IPS-20b (cell line): ENCODE data around the gene PAQR5.

Experiments used
- H3K27ac ChIP-seq: one replicate; pipeline ENCODE4 v1.5.1; 2013; ENCODE audit warnings: low read length
- H3K27me3 ChIP-seq: 2 replicates; pipeline ENCODE4 v1.6.1; 2013; ENCODE audit warnings: mild to moderate bottlenecking, low read length, inconsistent platforms; ENCODE audit not compliant: insufficient read depth
- H3K36me3 ChIP-seq: 2 replicates; pipeline ENCODE4 v1.6.1; 2013; ENCODE audit warnings: low read depth, mild to moderate bottlenecking, inconsistent platforms, low read length, moderate library complexity; ENCODE audit not compliant: insufficient read depth
- H3K4me1 ChIP-seq: 2 replicates; pipeline ENCODE4 v1.6.1; 2013; ENCODE audit warnings: mild to moderate bottlenecking, control low read depth, inconsistent platforms, low read length, moderate library complexity; ENCODE audit not compliant: insufficient read depth
- H3K4me3 ChIP-seq: 2 replicates; pipeline ENCODE4 v1.5.1; 2013; ENCODE audit warnings: mild to moderate bottlenecking, low read length, inconsistent platforms
- H3K9ac ChIP-seq: 2 replicates; pipeline ENCODE4 v1.6.1; 2013; ENCODE audit warnings: low read depth, mild to moderate bottlenecking, inconsistent platforms, low read length, moderate library complexity
- H3K9me3 ChIP-seq: 2 replicates; pipeline ENCODE4 v1.6.1; 2013; ENCODE audit warnings: mild to moderate bottlenecking, low read depth, low read length, inconsistent platforms; ENCODE audit not compliant: insufficient read depth

The PAQR5 gene

DNA sequence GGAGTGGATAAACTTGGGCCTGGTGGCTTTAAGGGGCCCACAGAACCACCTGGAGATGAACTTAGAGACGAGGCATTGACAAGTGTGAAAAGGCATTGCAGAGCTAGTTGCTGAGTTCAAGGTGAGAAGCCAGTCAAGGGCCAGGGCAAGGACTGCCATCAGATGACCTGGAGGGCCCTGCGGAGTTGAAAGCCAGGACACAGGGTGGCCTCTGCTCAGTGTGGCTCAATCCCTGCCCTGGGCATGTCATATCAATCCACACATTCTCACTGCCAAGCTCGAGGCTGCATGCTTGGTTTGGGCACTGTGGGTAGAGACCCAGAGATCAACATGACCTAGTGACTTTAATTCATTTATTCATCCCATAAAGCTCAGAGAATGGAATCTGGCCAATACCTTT is 9.2 kb downstream of the PAQR5 start:
- Histone ChIP-seq H3K9ac (no peak overlapping the region), H3K9me3 (no peaks in the 10 kb centered on the region), H3K36me3 (no peaks in the 10 kb centered on the region; the same call in 1 of the 2 replicates), H3K27me3 (no peaks in the 10 kb centered on the region), H3K4me1 (peaks cover 6% of the 10 kb centered on the region), H3K4me3 (no peak overlapping the region), H3K27ac (no peak overlapping the region)

DNA sequence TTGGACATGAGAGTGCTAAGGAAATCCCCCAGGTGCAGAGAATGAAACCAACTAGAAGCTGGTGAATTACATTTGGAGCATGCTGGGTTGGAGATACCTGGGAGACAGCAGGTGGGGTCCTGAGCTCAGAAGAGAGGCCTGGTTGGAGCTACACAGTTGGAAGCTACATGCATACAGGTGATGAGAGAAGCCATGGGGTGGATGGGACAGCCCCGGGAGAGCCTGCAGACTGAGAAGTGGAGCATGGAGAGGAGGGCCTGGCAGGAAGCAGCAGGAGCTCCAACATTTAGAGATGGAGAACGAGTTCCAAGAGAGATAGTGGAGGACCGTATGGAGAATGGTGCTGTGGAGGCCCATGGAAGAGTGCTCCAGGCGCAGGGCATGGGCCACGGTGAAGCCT is 10.2 kb downstream of the PAQR5 start:
- Histone ChIP-seq H3K27me3 (no peaks in the 10 kb centered on the region), H3K27ac (no peak overlapping the region), H3K4me1 (peaks cover 6% of the 10 kb centered on the region), H3K9ac (no peak overlapping the region), H3K36me3 (no peaks in the 10 kb centered on the region; the same call in 1 of the 2 replicates), H3K4me3 (no peak overlapping the region), H3K9me3 (no peaks in the 10 kb centered on the region)

DNA sequence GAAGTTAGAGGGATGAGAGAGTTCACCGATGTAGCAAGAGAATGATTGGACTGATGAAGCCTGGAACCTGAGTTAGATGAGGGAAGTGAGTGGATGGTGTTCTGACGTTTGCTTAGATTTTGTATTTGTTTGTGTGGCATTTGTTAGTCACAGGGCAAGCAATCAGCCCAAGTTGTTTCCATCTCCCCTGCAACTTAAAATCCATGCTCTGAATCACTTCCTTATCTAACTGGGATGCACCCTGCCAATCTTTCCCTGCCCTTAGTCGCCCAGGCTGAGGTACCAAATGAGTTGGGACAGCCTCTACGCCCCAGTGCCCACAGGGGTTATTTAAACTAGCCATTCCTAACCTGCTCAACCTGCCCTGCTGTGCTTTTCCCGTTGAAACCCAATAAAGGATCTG is 12.6 kb downstream of the PAQR5 start:
- Histone ChIP-seq H3K4me1 (no peaks in the 10 kb centered on the region), H3K9ac (no peak overlapping the region), H3K9me3 (no peaks in the 10 kb centered on the region), H3K36me3 (no peaks in the 10 kb centered on the region; the same call in 1 of the 2 replicates), H3K27me3 (no peaks in the 10 kb centered on the region), H3K27ac (no peak overlapping the region), H3K4me3 (no peak overlapping the region)

DNA sequence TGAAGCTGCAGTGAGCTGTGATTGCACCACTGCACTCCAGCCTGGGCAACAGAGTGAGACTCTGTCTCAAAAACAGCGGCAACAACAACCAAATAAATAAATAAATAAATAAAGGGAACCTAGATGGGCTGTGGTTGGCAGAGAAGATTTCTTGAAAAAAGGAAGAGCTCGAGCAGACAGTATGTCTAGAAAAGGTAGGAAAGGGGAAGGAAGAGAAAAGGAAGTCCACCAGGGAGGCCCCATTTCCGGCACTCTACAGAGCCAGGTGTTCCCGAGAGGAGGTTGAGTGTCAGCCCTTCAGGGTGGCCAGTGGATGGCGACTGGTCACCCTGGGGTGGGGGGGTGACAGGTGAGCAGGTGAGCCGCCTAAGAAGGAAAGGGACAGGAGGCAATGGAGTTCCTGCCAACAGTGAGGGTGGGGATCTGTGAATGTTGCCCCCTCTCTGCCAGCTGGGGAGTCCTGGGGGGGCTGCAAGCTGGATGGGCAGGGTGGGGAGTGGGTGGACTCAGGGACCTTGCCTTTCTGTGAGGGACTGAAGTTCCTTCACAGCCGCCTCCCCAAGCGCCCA is 14.8 kb downstream of the PAQR5 start:
- Histone ChIP-seq H3K27ac (no peak overlapping the region), H3K9me3 (no peaks in the 10 kb centered on the region), H3K36me3 (no peaks in the 10 kb centered on the region), H3K27me3 (no peaks in the 10 kb centered on the region), H3K4me1 (0 out of 2 replicates have a peak, but pooled peaks cover 2% of the 10 kb centered on the region), H3K4me3 (no peak overlapping the region), H3K9ac (no peak overlapping the region)

- Histone ChIP-seq H3K36me3 (no peaks in the 10 kb centered on the region), H3K27me3 (no peaks in the 10 kb centered on the region), H3K9ac (no peak overlapping the region), H3K9me3 (no peaks in the 10 kb centered on the region), H3K4me3 (no peak overlapping the region), H3K27ac (no peak overlapping the region), H3K4me1 (0 out of 2 replicates have a peak, but pooled peaks cover 2% of the 10 kb centered on the region)
These were observed 15.4 kb downstream of the PAQR5 start for GRCh38 chr15:69314131-69314530.

DNA sequence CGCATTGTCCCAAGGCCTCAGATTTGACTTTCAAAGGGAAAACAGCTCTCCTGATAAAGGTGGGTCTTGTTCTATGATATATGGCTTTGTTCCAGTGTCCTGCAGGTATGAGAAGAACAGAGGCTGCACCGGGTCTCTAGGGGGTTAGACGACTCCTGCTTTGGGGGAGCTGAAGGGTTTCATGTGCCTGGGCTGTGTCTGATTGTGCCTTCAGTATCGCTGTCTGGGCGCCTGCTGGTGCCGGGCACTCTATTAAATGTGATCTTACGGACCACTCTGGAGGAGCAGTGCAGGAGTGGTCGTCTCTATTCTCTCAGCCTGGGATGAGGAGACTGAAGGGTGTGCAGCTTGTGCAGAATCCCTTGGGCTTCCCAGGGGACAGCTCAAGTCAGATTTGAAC is 16.0 kb downstream of the PAQR5 start:
- Histone ChIP-seq H3K27ac (no peak overlapping the region), H3K9ac (no peak overlapping the region), H3K27me3 (no peaks in the 10 kb centered on the region), H3K4me1 (0 out of 2 replicates have a peak, but pooled peaks cover 2% of the 10 kb centered on the region), H3K9me3 (no peaks in the 10 kb centered on the region), H3K4me3 (no peak overlapping the region), H3K36me3 (no peaks in the 10 kb centered on the region)

DNA sequence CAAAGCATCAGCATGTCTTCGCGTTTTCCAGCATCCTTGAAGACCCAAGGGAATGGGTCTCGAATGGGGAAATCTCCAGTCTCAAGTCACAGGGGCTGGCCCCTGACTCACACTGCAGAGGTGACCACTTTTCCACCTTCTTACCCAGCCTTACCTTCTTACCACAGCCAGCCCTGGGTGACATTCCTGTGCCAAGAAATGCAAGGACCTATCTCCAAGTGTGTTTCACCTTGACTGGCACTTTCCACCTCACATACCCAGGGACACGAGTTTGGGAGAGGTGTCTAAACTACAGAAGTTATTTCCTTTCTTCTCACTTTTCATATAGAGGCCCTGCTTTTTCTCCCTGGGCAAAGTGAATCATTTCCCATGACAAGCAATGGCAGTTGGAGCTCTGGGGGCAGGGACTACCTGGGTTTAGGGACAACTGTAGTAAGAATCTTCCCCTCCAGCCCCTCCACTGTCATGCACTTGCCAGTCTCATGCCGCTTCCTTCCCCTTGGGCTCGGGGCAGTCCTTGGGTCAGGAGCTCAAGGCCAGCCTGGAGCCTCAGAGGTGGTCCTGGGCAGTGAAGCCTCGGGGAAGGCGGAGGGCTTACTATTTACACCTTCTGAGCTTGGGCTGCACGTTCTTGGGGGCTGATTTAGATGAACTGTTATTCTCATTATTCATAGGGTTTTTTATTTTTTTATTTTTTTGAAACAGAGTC is 16.8 kb downstream of the PAQR5 start:
- Histone ChIP-seq H3K27ac (no peak overlapping the region), H3K4me1 (0 out of 2 replicates have a peak, but pooled peaks cover 2% of the 10 kb centered on the region), H3K9ac (no peak overlapping the region), H3K27me3 (no peaks in the 10 kb centered on the region), H3K9me3 (no peaks in the 10 kb centered on the region), H3K4me3 (no peak overlapping the region), H3K36me3 (no peaks in the 10 kb centered on the region)

- Histone ChIP-seq H3K4me1 (0 out of 2 replicates have a peak, but pooled peaks cover 2% of the 10 kb centered on the region), H3K36me3 (no peaks in the 10 kb centered on the region), H3K9me3 (no peaks in the 10 kb centered on the region), H3K9ac (no peak overlapping the region), H3K27me3 (no peaks in the 10 kb centered on the region), H3K27ac (no peak overlapping the region), H3K4me3 (no peak overlapping the region)
These were observed 17.6 kb downstream of the PAQR5 start for GRCh38 chr15:69316291-69316690.

GRCh38 chr15:69317392-69317841 is 18.7 kb downstream of the PAQR5 start:
- Histone ChIP-seq H3K27me3 (no peaks in the 10 kb centered on the region), H3K4me1 (0 out of 2 replicates have a peak, but pooled peaks cover 2% of the 10 kb centered on the region), H3K36me3 (no peaks in the 10 kb centered on the region), H3K27ac (no peak overlapping the region), H3K9me3 (no peaks in the 10 kb centered on the region), H3K4me3 (no peak overlapping the region), H3K9ac (no peak overlapping the region)

DNA sequence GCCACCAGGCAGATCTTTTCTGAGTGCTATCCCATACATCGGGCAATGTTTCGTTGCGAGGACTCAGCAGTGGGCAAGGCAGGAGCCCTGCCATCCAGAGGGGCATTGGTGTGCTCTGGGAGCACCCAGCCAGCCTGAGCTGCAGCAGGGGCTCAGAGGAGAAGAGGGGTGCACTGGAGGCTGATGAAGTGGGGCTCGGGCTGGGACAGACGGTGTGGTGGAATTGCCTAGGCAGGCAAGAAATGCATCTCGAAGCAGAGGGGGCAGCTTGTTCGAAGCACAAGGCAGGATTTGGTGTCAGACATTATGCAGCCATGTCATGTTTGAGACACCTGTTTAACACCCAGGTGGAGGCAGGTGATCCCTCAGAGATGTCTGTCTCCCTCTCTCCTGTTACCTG is 19.3 kb downstream of the PAQR5 start:
- H3K9me3 ChIP-seq: no peaks in the 10 kb centered on the region
- no peak overlapping the region for H3K9ac ChIP-seq
- H3K27ac ChIP-seq: no peak overlapping the region
- 0 out of 2 replicates have a peak, but pooled peaks cover 2% of the 10 kb centered on the region for H3K4me1 ChIP-seq
- no peak overlapping the region for H3K4me3 ChIP-seq
- no peaks in the 10 kb centered on the region for H3K36me3 ChIP-seq
- H3K27me3 ChIP-seq: no peaks in the 10 kb centered on the region

DNA sequence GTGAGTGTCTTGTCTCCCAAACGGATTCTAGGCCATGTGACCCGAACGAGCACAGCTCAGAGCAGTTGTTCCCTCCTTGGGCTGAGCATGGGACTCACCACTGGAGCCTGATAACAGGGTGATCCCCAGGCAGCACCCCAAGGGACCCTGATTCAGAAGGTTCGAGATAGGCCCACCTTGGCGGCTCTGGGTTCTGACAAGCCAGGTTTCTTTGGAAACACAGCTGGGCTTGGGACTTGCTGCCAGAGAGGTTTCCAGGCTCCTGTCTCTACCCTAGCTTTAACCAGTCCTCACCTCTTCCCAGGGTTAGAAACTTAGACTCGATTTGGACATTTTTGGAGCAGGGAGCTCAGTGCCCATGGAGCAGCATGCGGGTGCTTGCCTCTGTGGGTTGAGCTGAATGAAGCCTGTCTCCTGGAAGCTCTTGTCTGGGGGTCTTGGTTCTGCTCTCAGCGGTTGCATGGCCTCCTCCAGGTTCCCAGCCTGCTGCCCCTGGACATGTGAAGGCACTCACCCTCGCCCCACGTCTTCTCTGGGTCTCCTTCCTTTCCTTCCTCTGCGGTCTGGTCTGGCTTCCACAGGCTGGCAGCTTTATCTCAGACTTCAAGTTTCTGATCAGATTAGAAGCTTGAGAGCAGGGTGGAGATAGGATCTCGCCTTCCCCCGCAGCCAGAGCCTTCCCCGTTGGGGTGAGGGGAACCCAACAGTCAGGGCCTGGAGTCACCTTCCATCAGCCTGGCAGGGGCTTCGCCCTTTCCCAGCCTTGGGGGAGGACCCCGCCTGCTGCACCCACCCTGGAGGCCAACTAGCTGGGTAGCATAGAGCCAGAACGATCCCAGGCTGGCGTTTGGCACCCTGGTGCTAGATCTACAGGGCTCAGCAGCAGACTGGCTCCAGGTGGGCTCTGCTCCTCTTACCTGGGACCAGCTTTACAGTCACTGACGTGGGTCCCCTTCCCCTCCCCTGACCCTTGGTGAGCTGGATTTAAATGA is 21.0 kb downstream of the PAQR5 start:
- no peak overlapping the region for H3K27ac ChIP-seq
- H3K4me1 ChIP-seq: 0 out of 2 replicates have a peak, but pooled peaks cover 2% of the 10 kb centered on the region
- H3K27me3 ChIP-seq: no peaks in the 10 kb centered on the region
- no peak overlapping the region for H3K4me3 ChIP-seq
- no peaks in the 10 kb centered on the region for H3K36me3 ChIP-seq
- no peak overlapping the region for H3K9ac ChIP-seq
- no peaks in the 10 kb centered on the region for H3K9me3 ChIP-seq
